K562 (cell line): ENCODE results near the gene KMT2C. TPM values are rescaled to one million over a fixed set of nuclear protein-coding genes. Genes with fewer than 3 reads are reported as not detected.
A peak's percentile ranks its signal among the peaks of the same experiment; 100 is the strongest.

Experiments used
- ATAC-seq: fragments of 200-7000 bp; cut with Tn5 transposase; 3 replicates; pipeline ENCODE4 v1.9.1; 2020; ENCODE audit warnings: moderate library complexity
- BruUV-seq: library from RNA; stranded (reverse); fragments of 400-500 nt; replicated peaks from 2 replicates; lab custom pipeline; 2021; lab: Mats Ljungman, UMichigan
- CTCF ChIA-PET: fragments of 300-600 bp; formaldehyde crosslinking; extraction: SDS; loops from one replicate; lab custom pipeline; 2021; ENCODE audit warnings: low intra/inter-chr PET ratio; lab: Yijun Ruan, JAX
- POLR2A ChIA-PET: fragments of 300-600, 350-650 bp; sonication (Branson Sonifier 250); formaldehyde crosslinking; extraction: SDS; loops from one replicate; lab custom pipeline; 2021; ENCODE audit warnings: antibody characterized with exemption, inconsistent platforms; lab: Yijun Ruan, JAX
- DNase-seq, 4 experiments: peaks; one replicate each; pipeline versions ENCODE4 v3.0.0 to v3.0.0-alpha.2; 2011 to 2018; ENCODE audit warnings: low spot score in 3 of 4, mixed read lengths in 3 of 4; ENCODE audit errors: extremely low read depth in 1 of 4
- FAIRE-seq: peaks from 2 replicates; lab custom pipeline; 2011; peaks lifted over from hg19 to GRCh38; lab: Jason Lieb, UNC
- H2AFZ ChIP-seq: 2 replicates; pipeline ENCODE4 v1.6.0; 2011; ENCODE audit warnings: low read depth, low read length, control low read depth, inconsistent platforms
- H3K27ac ChIP-seq: fragments of 200-600 bp; 3 replicates; pipeline ENCODE4 v1.8.0; 2011; ENCODE audit warnings: low read depth, mild to moderate bottlenecking, control low read depth, inconsistent platforms, low read length, moderate library complexity, mixed read lengths; ENCODE audit errors: extremely low read depth
- H3K27me3 ChIP-seq, 2 experiments: fragments of 300-600 bp in 1 of 2; 2 replicates in 1 of 2; 3 replicates in 1 of 2; pipeline versions ENCODE4 v1.6.0 to v1.8.0; 2011; ENCODE audit warnings: inconsistent platforms in 2 of 2, low read length in 2 of 2, mild to moderate bottlenecking in 1 of 2, mixed read lengths in 1 of 2, moderate library complexity in 1 of 2; ENCODE audit not compliant: control insufficient read depth in 2 of 2, insufficient read depth in 2 of 2
- H3K36me3 ChIP-seq: fragments of 300-600 bp; 3 replicates; pipeline ENCODE4 v1.8.0; 2011; ENCODE audit warnings: mild to moderate bottlenecking, low read length, inconsistent platforms; ENCODE audit not compliant: control insufficient read depth, insufficient read depth
- H3K4me1 ChIP-seq, 2 experiments: fragments of 200-600 bp in 1 of 2; replicated peaks in 1 of 2; 2 replicates in 1 of 2; 3 replicates in 1 of 2; pipeline versions ENCODE4 v1.5.1 to v1.8.0; 2011; ENCODE audit warnings: inconsistent platforms in 2 of 2, low read length in 2 of 2, mild to moderate bottlenecking in 1 of 2, mixed read lengths in 1 of 2, moderate library complexity in 1 of 2; ENCODE audit not compliant: control insufficient read depth in 2 of 2, insufficient read depth in 2 of 2
- H3K4me2 ChIP-seq: 2 replicates; pipeline ENCODE4 v1.6.1; 2011; ENCODE audit warnings: low read length, control low read depth, inconsistent platforms, mixed read lengths; ENCODE audit not compliant: insufficient read depth
- H3K4me3 ChIP-seq: fragments of 200-600 bp; sonication (generic), shearing (Covaris generic); 2 replicates; pipeline ENCODE4 v1.5.1; 2016; ENCODE audit warnings: control low read depth, inconsistent platforms
- H3K79me2 ChIP-seq: fragments of 200-600 bp; 3 replicates; pipeline ENCODE4 v1.8.0; 2011; ENCODE audit warnings: low read length, inconsistent platforms; ENCODE audit not compliant: control insufficient read depth, insufficient read depth
- H3K9ac ChIP-seq, 2 experiments: 2 replicates each; pipeline versions ENCODE4 v1.6.0 to v1.6.1; 2011; ENCODE audit warnings: low read depth in 2 of 2, low read length in 2 of 2, control low read depth in 1 of 2, inconsistent platforms in 1 of 2, mild to moderate bottlenecking in 1 of 2, mixed read lengths in 1 of 2; ENCODE audit not compliant: insufficient read depth in 1 of 2
- H3K9me1 ChIP-seq: one replicate; pipeline ENCODE4 v1.6.0; 2011; ENCODE audit warnings: inconsistent platforms, mild to moderate bottlenecking, low read length, moderate library complexity; ENCODE audit not compliant: control insufficient read depth, insufficient read depth
- H3K9me3 ChIP-seq: replicated peaks from 2 replicates; pipeline ENCODE4 v1.5.1; 2011; ENCODE audit warnings: low read depth, low read length, inconsistent platforms; ENCODE audit not compliant: control insufficient read depth, insufficient read depth
- H4K20me1 ChIP-seq: replicated peaks from 2 replicates; pipeline ENCODE4 v1.6.1; 2011; ENCODE audit warnings: low read length, inconsistent platforms, mixed read lengths; ENCODE audit not compliant: control insufficient read depth, insufficient read depth
- BCOR ChIP-seq: fragments of 450-650 bp; IDR thresholded peaks from 2 replicates; pipeline ENCODE4 v1.6.1; 2016
- CEBPG ChIP-seq, 3 experiments: fragments of 200-800 bp in 1 of 3; sonication (Bioruptor generic) in 1 of 3; sonication (generic) in 1 of 3; formaldehyde crosslinking in 1 of 3; IDR thresholded peaks in 2 of 3; conservative IDR thresholded peaks in 1 of 3; 2 replicates each; pipeline versions ENCODE4 v1.6.1 to v1.8.0; 2016 to 2022; ENCODE audit warnings: missing compliant biosample characterization in 2 of 3, missing genetic modification characterization in 2 of 3, mild to moderate bottlenecking in 1 of 3, missing genetic modification reagents in 1 of 3
- CREM ChIP-seq: IDR thresholded peaks from 2 replicates; pipeline ENCODE4 v1.6.1; 2014; ENCODE audit warnings: antibody characterized with exemption, low read depth
- GATAD2A ChIP-seq: fragments of 450-650 bp; IDR thresholded peaks from 2 replicates; pipeline ENCODE4 v1.6.1; 2017
- GATAD2B ChIP-seq: fragments of 450-650 bp; IDR thresholded peaks from 2 replicates; pipeline ENCODE4 v1.6.1; 2017; ENCODE audit warnings: mild to moderate bottlenecking, borderline replicate concordance
- HDAC3 ChIP-seq: fragments of 450-650 bp; IDR thresholded peaks from 2 replicates; pipeline ENCODE4 v1.6.1; 2018; ENCODE audit warnings: borderline replicate concordance, mild to moderate bottlenecking, moderate library complexity; ENCODE audit not compliant: partially characterized antibody
- HLTF ChIP-seq: fragments of 450-650 bp; IDR thresholded peaks from 2 replicates; pipeline ENCODE4 v1.6.1; 2016
- HNRNPLL ChIP-seq: fragments of 200-400 bp; formaldehyde crosslinking; IDR thresholded peaks from 2 replicates; pipeline ENCODE4 v1.6.1; 2017; ENCODE audit warnings: low read length, low read depth, mild to moderate bottlenecking; ENCODE audit not compliant: poor library complexity, severe bottlenecking
- POLR2H ChIP-seq: IDR thresholded peaks from 2 replicates; pipeline ENCODE4 v1.6.1; 2016; ENCODE audit warnings: missing genetic modification characterization, low read depth, mild to moderate bottlenecking, control low read depth, missing compliant biosample characterization, moderate library complexity
- PRMT5 ChIP-seq: sonication (generic); formaldehyde crosslinking; IDR thresholded peaks from 2 replicates; pipeline ENCODE4 v1.5.0; 2020; ENCODE audit warnings: missing genetic modification reagents
- SOX6 ChIP-seq: fragments of 450-650 bp; IDR thresholded peaks from 2 replicates; pipeline ENCODE4 v1.6.1; 2014; ENCODE audit warnings: mild to moderate bottlenecking
- SRSF1 ChIP-seq: fragments of 200-400 bp; formaldehyde crosslinking; IDR thresholded peaks from 2 replicates; pipeline ENCODE4 v1.6.1; 2017; ENCODE audit warnings: mild to moderate bottlenecking, low read depth, low read length, moderate library complexity
- TAF9B ChIP-seq: fragments of 450-650 bp; IDR thresholded peaks from 2 replicates; pipeline ENCODE4 v1.6.1; 2018; ENCODE audit warnings: mild to moderate bottlenecking; ENCODE audit not compliant: partially characterized antibody
- TOE1 ChIP-seq, 2 experiments: fragments of 450-650 bp in 1 of 2; sonication (generic) in 1 of 2; formaldehyde crosslinking in 1 of 2; IDR thresholded peaks; 2 replicates each; pipeline versions ENCODE4 v1.7.1 to v1.8.0; 2016 to 2022; ENCODE audit warnings: borderline replicate concordance in 2 of 2, mild to moderate bottlenecking in 2 of 2, antibody characterized with exemption in 1 of 2, inconsistent platforms in 1 of 2, low read depth in 1 of 2, missing genetic modification reagents in 1 of 2, moderate library complexity in 1 of 2
- ZBTB17 ChIP-seq: fragments of 450-650 bp; formaldehyde crosslinking; IDR thresholded peaks from 2 replicates; pipeline ENCODE4 v1.4.0; 2020; ENCODE audit warnings: mild to moderate bottlenecking
- ZNF311 ChIP-seq: fragments of 250-450 bp; sonication (Bioruptor Pico); IDR thresholded peaks from 2 replicates; pipeline ENCODE4 v1.4.0; 2020; ENCODE audit warnings: mild to moderate bottlenecking, moderate library complexity
- WGBS: fragments of 100-300 bp; shearing (Covaris generic); methylation state at CpG from one replicate; pipeline ENCODE4 v1.1.6; 2016; ENCODE audit warnings: low coverage, mixed read lengths; ENCODE audit not compliant: insufficient coverage; ENCODE audit errors: missing lambda C conversion rate; 5-methylcytosine and 5-hydroxymethylcytosine counted together
- in situ Hi-C: fragments of 300-500 bp; cut with MboI; formaldehyde crosslinking; loops from 4 replicates; pipeline ENCODE4 v1.15.0; 2018; ENCODE audit warnings: inconsistent platforms, mixed read lengths
- intact Hi-C: fragments of 100-400 bp; cut with micrococcal nuclease; formaldehyde crosslinking; loops from 2 replicates; pipeline ENCODE4 v1.14.2; 2022
- polyA plus RNA-seq, 8 experiments: library from polyadenylated mRNA; depleted of rRNA in 4 of 8; stranded (reverse) in 5 of 8; unstranded in 3 of 8; fragments of >200 nt; fragmentation: Nextera tagmentation in 2 of 8; fragmentation: Illumina TruSeq in 1 of 8; extraction: Ambion mirVana in 2 of 8; extraction: Trizol in 1 of 8; gene quantifications; 2 replicates each; pipeline versions ENCODE4 v1.2.1 to v1.2.3, GENCODE V29; 2011 to 2014; ENCODE audit warnings: inconsistent platforms in 1 of 8, missing spikeins in 1 of 8
- total RNA-seq, 7 experiments: library from RNA; depleted of rRNA in 6 of 7; stranded (reverse); fragments of >200 nt in 6 of 7; fragmentation: Illumina TruSeq in 2 of 7; extraction: Trizol in 2 of 7; gene quantifications; 2 replicates each; pipeline versions ENCODE4 v1.2.1 to v1.2.3, GENCODE V29; 2011 to 2021; ENCODE audit warnings: low replicate concordance in 1 of 7
- TF ChIP-seq, protein P1 (sequence below), 2 experiments: fragments of 450-650 bp in 1 of 2; sonication (generic) in 1 of 2; formaldehyde crosslinking in 1 of 2; IDR thresholded peaks in 1 of 2; conservative IDR thresholded peaks in 1 of 2; 2 replicates each; pipeline versions ENCODE4 v1.6.1 to v1.8.1; 2016 to 2023; ENCODE audit warnings: mild to moderate bottlenecking in 2 of 2, moderate library complexity in 2 of 2, inconsistent platforms in 1 of 2, missing genetic modification reagents in 1 of 2

KMT2C gene
- total and polyA plus RNA-seq, 9 of the 15 experiments (the other 6 are each of a cell fraction or from before 2014, with no cell fraction given) = 4.9 to 67.8 (median 27.1) TPM

DNA sequence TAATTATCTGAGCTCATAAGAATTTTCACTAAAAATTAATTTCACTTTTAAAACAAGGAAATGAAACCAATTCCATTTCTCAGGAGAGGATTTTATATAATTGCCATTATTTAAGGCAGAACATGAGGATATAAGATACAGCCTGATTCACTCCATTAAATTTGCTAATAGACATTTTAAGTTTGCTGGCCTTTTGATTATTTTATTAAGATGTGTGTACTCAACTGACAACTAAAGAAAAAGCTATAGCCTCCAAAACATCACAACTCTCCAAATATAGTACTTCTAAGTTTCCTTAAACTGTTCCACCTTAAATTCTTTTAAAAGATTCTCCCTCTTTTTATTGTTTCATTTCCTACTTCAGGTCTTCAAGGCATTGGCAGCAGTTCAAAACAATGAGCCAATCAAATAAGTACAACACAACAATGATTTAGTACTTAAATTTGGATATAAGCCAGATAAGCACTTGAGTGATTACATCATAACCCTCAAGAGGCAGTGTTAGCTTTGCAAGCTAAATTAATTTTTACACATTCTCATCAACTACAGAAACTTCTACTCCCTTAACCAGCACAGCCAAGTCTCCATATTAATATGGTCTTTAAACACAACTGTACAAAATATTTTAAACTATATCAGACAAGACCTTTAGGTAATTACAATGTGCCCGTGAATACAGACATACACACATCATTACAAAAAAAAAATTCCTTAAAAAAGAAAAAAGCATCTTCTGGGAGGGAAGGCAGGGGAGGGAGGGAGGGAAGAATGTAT is 121.8 kb downstream of the KMT2C start:
- in situ Hi-C loops (no loop called here), intact Hi-C loops (no loop called here)
- Histone ChIP-seq H3K27me3 (no peaks in the 10 kb centered on the region), H4K20me1 (no peaks in the 10 kb centered on the region), H3K4me2 (no peak overlapping the region), H3K79me2 (peaks cover 52% of the 10 kb centered on the region), H3K9me3 (no peaks in the 10 kb centered on the region), H3K36me3 (peaks cover 39% of the 10 kb centered on the region), H3K9me1 (no peaks in the 10 kb centered on the region), H2AFZ (no peak overlapping the region), H3K4me3 (no peak overlapping the region), H3K9ac (peak overlapping the region in 1 of 2 experiments; percentile 27; a peak in 1 of 4 replicates), H3K4me1 (peaks cover 0 to 11% of the 10 kb centered on the region in 2 experiments; a peak in 2 of 5 replicates), H3K27ac (peak overlapping the region; percentile 57; the same call in 2 of the 3 replicates)
- FAIRE-seq (peak; percentile 76), DNase-seq (peak; percentile 51 to 81 (median 63)), ATAC-seq (peak; percentile 86)
- 28% methylated on average over 1 of the region's 1 CpG for WGBS
- ChIA-PET CTCF (no interaction called here), POLR2A (interaction anchor here (2.4 kb wide), 1 partner anchor 10 kb away, joined by 10 read pairs; no protein-coding TSS in a partner anchor)
- no TSS peak for BruUV-seq
- TF ChIP-seq CEBPG (CRISPR knock-in tag; IDR thresholded peaks at IDR 0.05) = peak; percentile 63; the same call in 1 of the 2 replicates
- peak; percentile 97 to 98 for TF ChIP-seq CEBPG (tag; conservative IDR thresholded peaks at IDR 0.05 in 1 of 2, IDR thresholded peaks at IDR 0.05 in 1 of 2)
- TF ChIP-seq GATAD2B = peak; percentile 84; the same call in 1 of the 2 replicates
- TF ChIP-seq SOX6 = peak; percentile 92
- TF ChIP-seq HNRNPLL = no peak
- TF ChIP-seq CREM = 0 out of 2 replicates have a peak, but pooled peaks have one; percentile 5
- TF ChIP-seq PRMT5 (CRISPR knock-in tag) = no peak
- peak; percentile 42; the same call in 1 of the 2 replicates for TF ChIP-seq TOE1 (IDR thresholded peaks at IDR 0.05; ENCODE audit: borderline replicate concordance)
- TF ChIP-seq TOE1 (CRISPR knock-in tag; IDR thresholded peaks at IDR 0.05; ENCODE audit: borderline replicate concordance, low read depth) = no peak
- peak; percentile 27 for TF ChIP-seq TAF9B
- TF ChIP-seq, protein P1, sequence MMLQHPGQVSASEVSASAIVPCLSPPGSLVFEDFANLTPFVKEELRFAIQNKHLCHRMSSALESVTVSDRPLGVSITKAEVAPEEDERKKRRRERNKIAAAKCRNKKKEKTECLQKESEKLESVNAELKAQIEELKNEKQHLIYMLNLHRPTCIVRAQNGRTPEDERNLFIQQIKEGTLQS (IDR thresholded peaks at IDR 0.05) = peak; percentile 98
- TF ChIP-seq, protein P1 (CRISPR knock-in tag; conservative IDR thresholded peaks at IDR 0.05) = no peak; the same call in 1 of the 2 replicates
- TF ChIP-seq SRSF1 = no peak
- TF ChIP-seq HLTF = no peak
- TF ChIP-seq GATAD2A = no peak
- no peak for TF ChIP-seq ZBTB17 (CRISPR knock-in tag)
- TF ChIP-seq BCOR = no peak
- TF ChIP-seq HDAC3 = peak; percentile 35
- no peak for TF ChIP-seq ZNF311
- TF ChIP-seq POLR2H (tag) = peak; percentile 67
